Measurements from ENCODE around the gene FMOD.
A peak's percentile ranks its signal among the peaks of the same experiment; 100 is the strongest.

FMOD gene

GRCh38 chr1:203368624-203369451 is 17.9 kb upstream of the FMOD start:
- ATAC-seq = no peak
- no peaks in the 10 kb centered on the region for H3K36me3 Mint-ChIP-seq
- H3K4me3 Mint-ChIP-seq = no peak overlapping the region
- no peaks in the 10 kb centered on the region for H3K4me1 Mint-ChIP-seq
- no peak overlapping the region for H3K27ac Mint-ChIP-seq
- H3K9me3 Mint-ChIP-seq = no peaks in the 10 kb centered on the region
- H3K27me3 Mint-ChIP-seq = no peaks in the 10 kb centered on the region

GRCh38 chr1:203367057-203367456 is 16.1 kb upstream of the FMOD start:
- Mint-ChIP-seq H3K4me1 (peaks cover 6% of the 10 kb centered on the region), H3K36me3 (no peaks in the 10 kb centered on the region)
- no peak for ATAC-seq

GRCh38 chr1:203366476-203366875 is 15.6 kb upstream of the FMOD start:
- Mint-ChIP-seq H3K4me1 (peaks cover 12% of the 10 kb centered on the region), H3K27me3 (no peaks in the 10 kb centered on the region), H3K9me3 (no peaks in the 10 kb centered on the region), H3K4me3 (no peak overlapping the region), H3K27ac (no peak overlapping the region), H3K36me3 (no peaks in the 10 kb centered on the region)
- ATAC-seq = no peak

More at GRCh38 chr1:203367057-203367456, 16.1 kb upstream of the FMOD start:
- Mint-ChIP-seq H3K9me3 (no peaks in the 10 kb centered on the region), H3K4me3 (no peak overlapping the region), H3K27ac (no peak overlapping the region), H3K27me3 (no peaks in the 10 kb centered on the region)

GRCh38 chr1:203364806-203365205 is 13.9 kb upstream of the FMOD start:
- no peaks in the 10 kb centered on the region for H3K36me3 Mint-ChIP-seq
- no peaks in the 10 kb centered on the region for H3K27me3 Mint-ChIP-seq
- H3K4me3 Mint-ChIP-seq = no peak overlapping the region
- H3K27ac Mint-ChIP-seq = no peak overlapping the region
- no peak for ATAC-seq
- H3K9me3 Mint-ChIP-seq = no peaks in the 10 kb centered on the region
- H3K4me1 Mint-ChIP-seq = peaks cover 22% of the 10 kb centered on the region

GRCh38 chr1:203364094-203364801 is 13.3 kb upstream of the FMOD start:
- Mint-ChIP-seq H3K4me1 (peaks cover 22% of the 10 kb centered on the region), H3K9me3 (no peaks in the 10 kb centered on the region), H3K27me3 (peaks cover 5% of the 10 kb centered on the region), H3K36me3 (no peaks in the 10 kb centered on the region), H3K27ac (no peak overlapping the region), H3K4me3 (no peak overlapping the region)
- no peak for ATAC-seq

- H3K27me3 Mint-ChIP-seq = peaks cover 8% of the 10 kb centered on the region
- H3K4me3 Mint-ChIP-seq = no peak overlapping the region
- H3K4me1 Mint-ChIP-seq = peaks cover 22% of the 10 kb centered on the region
- ATAC-seq = no peak
- H3K27ac Mint-ChIP-seq = peak overlapping the region; percentile 47
- no peaks in the 10 kb centered on the region for H3K36me3 Mint-ChIP-seq
- no peaks in the 10 kb centered on the region for H3K9me3 Mint-ChIP-seq
These were observed 11.8 kb upstream of the FMOD start for GRCh38 chr1:203362720-203363025.

- no peaks in the 10 kb centered on the region for H3K36me3 Mint-ChIP-seq
- H3K27me3 Mint-ChIP-seq = peaks cover 8% of the 10 kb centered on the region
- H3K9me3 Mint-ChIP-seq = peaks cover 2% of the 10 kb centered on the region
- H3K27ac Mint-ChIP-seq = peak overlapping the region; percentile 47
- no peak overlapping the region for H3K4me3 Mint-ChIP-seq
- H3K4me1 Mint-ChIP-seq = peaks cover 22% of the 10 kb centered on the region
- peak; percentile 92 for ATAC-seq
These were observed 11.2 kb upstream of the FMOD start for GRCh38 chr1:203361945-203362719.

GRCh38 chr1:203360547-203361185 is 9.7 kb upstream of the FMOD start:
- Mint-ChIP-seq H3K9me3 (peaks cover 5% of the 10 kb centered on the region), H3K27me3 (peaks cover 8% of the 10 kb centered on the region), H3K27ac (peak overlapping the region; percentile 27), H3K36me3 (no peaks in the 10 kb centered on the region), H3K4me1 (peaks cover 22% of the 10 kb centered on the region), H3K4me3 (no peak overlapping the region)
- ATAC-seq = no peak

- Mint-ChIP-seq H3K27ac (no peak overlapping the region), H3K4me1 (peaks cover 22% of the 10 kb centered on the region), H3K4me3 (no peak overlapping the region), H3K27me3 (peaks cover 8% of the 10 kb centered on the region), H3K9me3 (peaks cover 5% of the 10 kb centered on the region), H3K36me3 (no peaks in the 10 kb centered on the region)
- ATAC-seq = no peak
These were observed 8.2 kb upstream of the FMOD start for GRCh38 chr1:203359010-203359571.

GRCh38 chr1:203354246-203354645 is 3.3 kb upstream of the FMOD start:
- no peak for ATAC-seq
- Mint-ChIP-seq H3K9me3 (peaks cover 5% of the 10 kb centered on the region), H3K4me1 (peaks cover 18% of the 10 kb centered on the region), H3K4me3 (no peak overlapping the region), H3K36me3 (no peaks in the 10 kb centered on the region), H3K27me3 (peaks cover 36% of the 10 kb centered on the region), H3K27ac (no peak overlapping the region)

- Mint-ChIP-seq H3K27me3 (peaks cover 37% of the 10 kb centered on the region), H3K4me3 (no peak overlapping the region)
- no peak for ATAC-seq
These were observed 2.6 kb upstream of the FMOD start for GRCh38 chr1:203353486-203353885.

GRCh38 chr1:203349773-203350524 is 973 bp downstream of the FMOD start:
- H3K27me3 Mint-ChIP-seq = peaks cover 61% of the 10 kb centered on the region
- no peak overlapping the region for H3K4me3 Mint-ChIP-seq
- peaks cover 18% of the 10 kb centered on the region for H3K4me1 Mint-ChIP-seq
- ATAC-seq = no peak
- no peaks in the 10 kb centered on the region for H3K9me3 Mint-ChIP-seq
- no peaks in the 10 kb centered on the region for H3K36me3 Mint-ChIP-seq
- no peak overlapping the region for H3K27ac Mint-ChIP-seq

More at GRCh38 chr1:203353486-203353885, 2.6 kb upstream of the FMOD start:
- Mint-ChIP-seq H3K4me1 (peaks cover 18% of the 10 kb centered on the region), H3K27ac (no peak overlapping the region), H3K36me3 (no peaks in the 10 kb centered on the region), H3K9me3 (peaks cover 5% of the 10 kb centered on the region)

GRCh38 chr1:203349166-203349565 is 1.8 kb downstream of the FMOD start:
- no peak overlapping the region for H3K27ac Mint-ChIP-seq
- peaks cover 61% of the 10 kb centered on the region for H3K27me3 Mint-ChIP-seq
- no peak for ATAC-seq
- no peak overlapping the region for H3K4me3 Mint-ChIP-seq
- H3K9me3 Mint-ChIP-seq = no peaks in the 10 kb centered on the region
- H3K4me1 Mint-ChIP-seq = peaks cover 18% of the 10 kb centered on the region
- no peaks in the 10 kb centered on the region for H3K36me3 Mint-ChIP-seq

- no peak overlapping the region for H3K27ac Mint-ChIP-seq
- H3K9me3 Mint-ChIP-seq = no peaks in the 10 kb centered on the region
- ATAC-seq = no peak
- peaks cover 28% of the 10 kb centered on the region for H3K4me1 Mint-ChIP-seq
- H3K36me3 Mint-ChIP-seq = no peaks in the 10 kb centered on the region
- H3K27me3 Mint-ChIP-seq = peaks cover 41% of the 10 kb centered on the region
- no peak overlapping the region for H3K4me3 Mint-ChIP-seq
These were observed 4.2 kb downstream of the FMOD start for GRCh38 chr1:203346769-203347102.

Data from stimulated activated memory B cell treated with anti-CD40 and anti-IgM and Interleukin-4, amounts not matched to agents 10 μg/mL and 1 μg/mL and 100 μg/mL, for 72 hours (primary cell).